A549 treated with AZD9567 at 1 μM for 4 hours (cell line): ENCODE results near the gene HDGFL2. TPM values are rescaled to one million over a fixed set of nuclear protein-coding genes. Genes with fewer than 3 reads are reported as not detected.

ENCODE experiments used
- total RNA-seq: library from RNA; stranded (reverse); fragments of 200-300 nt; extraction: Qiagen RNA extraction; gene quantifications from 5 replicates; pipeline ENCODE4 v1.2.3, GENCODE V29; 2022; ENCODE audit not compliant: insufficient read depth

The HDGFL2 gene
- 22.6 to 33.1 TPM (median 27.5 TPM) in 5 replicates for total RNA-seq

GRCh38 chr19:4472174-4472974, at the start of gene HDGFL2:
HDGFL2 (plus strand) TSS chr19:4472297; CDS start chr19:4472351, 54 bp downstream.

GRCh38 chr19:4457654-4458395, 14.3 kb upstream of the HDGFL2 start, which contains the start of gene UBXN6:
UBXN6 (minus strand) TSS chr19:4457794; CDS start chr19:4457697, 97 bp downstream.

GRCh38 chr19:4518345-4519171, 46.5 kb downstream of the HDGFL2 start, which contains the start of gene PLIN4:
PLIN4 (minus strand) TSS chr19:4518486; CDS start chr19:4518272, 214 bp downstream.

DNA sequence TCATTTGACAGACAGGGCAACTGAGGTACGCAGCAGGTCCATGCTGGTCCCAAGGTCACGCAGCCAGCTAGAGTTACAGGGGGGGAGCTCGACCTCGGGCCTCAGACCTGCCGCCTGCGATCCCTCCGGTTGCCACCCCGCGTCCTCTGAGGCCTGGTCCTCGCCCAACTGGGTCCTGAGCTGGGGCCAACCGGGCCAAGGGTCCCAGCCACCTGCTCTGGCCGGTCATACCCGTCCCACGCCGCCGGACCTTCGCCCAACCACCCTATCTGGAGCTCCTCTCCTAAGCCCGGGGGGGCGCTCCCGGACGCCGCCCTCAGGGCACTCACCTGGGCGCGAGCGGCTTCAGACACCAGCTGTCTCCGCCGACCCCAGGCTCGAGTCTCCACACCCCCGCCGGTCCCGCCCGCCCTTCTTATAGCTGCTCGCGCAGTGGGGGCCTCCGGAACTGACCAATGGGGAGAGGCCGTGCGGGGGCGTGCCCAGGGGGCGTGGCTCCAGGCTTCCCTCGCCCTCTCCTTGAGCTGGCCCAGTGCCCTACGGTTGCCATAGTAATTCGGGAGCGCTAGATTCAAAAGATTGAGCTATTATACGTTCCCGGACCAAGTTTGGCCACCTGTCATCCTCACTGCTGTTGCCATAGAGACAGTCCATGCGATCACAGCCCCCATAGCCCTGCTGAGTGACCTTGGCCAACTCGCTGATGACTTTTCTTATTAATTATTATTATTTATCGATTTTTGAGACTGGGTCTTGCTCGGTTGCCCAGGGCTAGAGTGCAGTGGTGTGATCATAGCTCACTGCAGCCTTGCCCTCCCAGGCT, 63.0 kb downstream of the HDGFL2 start, which contains the start of gene PLIN5:
PLIN5 (minus strand) TSS at position 389 of the 823 bp plus-strand sequence. CDS start 1,150 bp downstream, outside the sequence.

GRCh38 chr19:4539693-4540581, 67.8 kb downstream of the HDGFL2 start, which contains the start of gene LRG1:
LRG1 (minus strand) TSS chr19:4540036; CDS start chr19:4540013, 23 bp downstream.

Other genes starting within 250 kb of the HDGFL2 start
- 3.1 to 6.1 TPM (median 3.1 TPM) in 5 replicates for gene EBI3, start 242.8 kb upstream of the HDGFL2 start, total RNA-seq
- gene YJU2, start 225.2 kb upstream of the HDGFL2 start, total RNA-seq: 17.1 to 22.7 TPM (median 19.0 TPM) in 5 replicates
- gene SHD, start 193.0 kb upstream of the HDGFL2 start, total RNA-seq: 0.11 TPM in 1 of 5 replicates, not detected in the others
- gene TMIGD2, start 169.9 kb upstream of the HDGFL2 start, total RNA-seq: not detected in 5 replicates
- 4.1 to 8.8 TPM (median 7.8 TPM) in 5 replicates for gene FSD1, start 167.7 kb upstream of the HDGFL2 start, total RNA-seq
- gene STAP2, start 133.5 kb upstream of the HDGFL2 start, total RNA-seq: 0.08 TPM in 1 of 5 replicates, not detected in the others
- gene MPND, start 128.7 kb upstream of the HDGFL2 start, total RNA-seq: 8.7 to 11.5 TPM (median 9.6 TPM) in 5 replicates
- gene SH3GL1, start 71.8 kb upstream of the HDGFL2 start, total RNA-seq: 46.8 to 63.3 TPM (median 59.2 TPM) in 5 replicates
- 21.3 to 23.7 TPM (median 22.3 TPM) in 5 replicates for gene CHAF1A, start 69.7 kb upstream of the HDGFL2 start, total RNA-seq
- 56.1 to 61.9 TPM (median 57.8 TPM) in 5 replicates for gene UBXN6, start 14.5 kb upstream of the HDGFL2 start, total RNA-seq
- gene PLIN4, start 46.2 kb downstream of the HDGFL2 start, total RNA-seq: 0.08 to 0.14 TPM (median 0.09 TPM) in 4 of 5 replicates, not detected in the other
- gene PLIN5, start 62.9 kb downstream of the HDGFL2 start, total RNA-seq: 0.11 to 0.26 TPM (median 0.15 TPM) in 4 of 5 replicates, not detected in the other
- gene LRG1, start 67.7 kb downstream of the HDGFL2 start, total RNA-seq: 0.07 to 0.23 TPM (median 0.22 TPM) in 3 of 5 replicates, not detected in the others
- gene SEMA6B, start 87.4 kb downstream of the HDGFL2 start, total RNA-seq: 4.6 to 6.0 TPM (median 5.2 TPM) in 5 replicates
- 3.1 to 4.6 TPM (median 4.1 TPM) in 5 replicates for gene TNFAIP8L1, start 167.2 kb downstream of the HDGFL2 start, total RNA-seq
- gene MYDGF, start 198.0 kb downstream of the HDGFL2 start, total RNA-seq: 103 to 139 TPM (median 138 TPM) in 5 replicates